Activated CD4-positive, alpha-beta memory T cell treated with anti-CD3 and anti-CD28 coated beads for 36 hours (primary cell): ENCODE measurements around the gene STAB1. TPM values are rescaled to one million over a fixed set of nuclear protein-coding genes. Genes with fewer than 3 reads are reported as not detected.

Experiments used
- CTCF ChIA-PET: fragments of 350-600 bp; sonication (Branson Sonifier 250); formaldehyde crosslinking; loops from one replicate; lab custom pipeline; 2021; ENCODE audit warnings: antibody characterized with exemption, inconsistent platforms; lab: Charles Lee
- POLR2A ChIA-PET: fragments of 350-600 bp; sonication (Branson Sonifier 250); formaldehyde crosslinking; loops from one replicate; lab custom pipeline; 2021; ENCODE audit warnings: antibody characterized with exemption; lab: Charles Lee
- DNase-seq: peaks from one replicate; pipeline ENCODE4 v3.0.0-alpha.2; 2020
- H3K27ac Mint-ChIP-seq: one replicate; pipeline ENCODE4 v1.8.0; 2021; ENCODE audit warnings: mixed read lengths
- H3K27me3 Mint-ChIP-seq: one replicate; pipeline ENCODE4 v1.8.0; 2021; ENCODE audit warnings: mixed read lengths
- H3K36me3 Mint-ChIP-seq: one replicate; pipeline ENCODE4 v1.8.0; 2021; ENCODE audit warnings: mixed read lengths
- H3K4me1 Mint-ChIP-seq: one replicate; pipeline ENCODE4 v1.8.0; 2021; ENCODE audit warnings: low read depth, mixed read lengths
- H3K4me3 Mint-ChIP-seq: one replicate; pipeline ENCODE4 v1.8.0; 2021; ENCODE audit warnings: mild to moderate bottlenecking, mixed read lengths
- H3K9me3 Mint-ChIP-seq: one replicate; pipeline ENCODE4 v1.8.0; 2021; ENCODE audit warnings: mixed read lengths
- intact Hi-C: fragments of 100-400 bp; cut with micrococcal nuclease; formaldehyde crosslinking; loops from one replicate; pipeline ENCODE4 v1.15.1; 2023
- total RNA-seq, 2 experiments: library from RNA; stranded (reverse); gene quantifications; one replicate each; pipeline ENCODE4 v1.2.3, GENCODE V29; 2021

The STAB1 gene
- total RNA-seq, 2 experiments from 2014 or later, result 0.14 TPM; not detected in 1

GRCh38 chr3:52561028-52561747 is 66.0 kb downstream of the STAB1 start:
- peaks cover 41% of the 10 kb centered on the region for H3K36me3 Mint-ChIP-seq

GRCh38 chr3:52563984-52564383 is 68.8 kb downstream of the STAB1 start:
- no peak overlapping the region for H3K27ac Mint-ChIP-seq
- H3K27me3 Mint-ChIP-seq, result no peaks in the 10 kb centered on the region
- ChIA-PET POLR2A (no interaction called here), CTCF (no interaction called here)
- DNase-seq, result no peak
- no peaks in the 10 kb centered on the region for H3K4me1 Mint-ChIP-seq
- no peak overlapping the region for H3K4me3 Mint-ChIP-seq
- H3K36me3 Mint-ChIP-seq, result peaks cover 36% of the 10 kb centered on the region
- intact Hi-C loops, result no loop called here
- no peaks in the 10 kb centered on the region for H3K9me3 Mint-ChIP-seq

More at GRCh38 chr3:52561028-52561747, 66.0 kb downstream of the STAB1 start:
- intact Hi-C loops, result no loop called here
- H3K4me1 Mint-ChIP-seq, result no peaks in the 10 kb centered on the region
- ChIA-PET CTCF (no interaction called here), POLR2A (interaction anchor here (0.7 kb wide), 1 partner anchor 46 kb away, joined by 3 read pairs; no protein-coding TSS in a partner anchor)
- H3K27me3 Mint-ChIP-seq, result no peaks in the 10 kb centered on the region
- H3K27ac Mint-ChIP-seq, result no peak overlapping the region
- DNase-seq, result no peak
- no peaks in the 10 kb centered on the region for H3K9me3 Mint-ChIP-seq
- H3K4me3 Mint-ChIP-seq, result no peak overlapping the region

GRCh38 chr3:52568069-52568468 is 72.9 kb downstream of the STAB1 start:
- Mint-ChIP-seq H3K36me3 (peaks cover 16% of the 10 kb centered on the region), H3K4me3 (no peak overlapping the region), H3K27me3 (no peaks in the 10 kb centered on the region), H3K9me3 (no peaks in the 10 kb centered on the region), H3K4me1 (no peaks in the 10 kb centered on the region), H3K27ac (no peak overlapping the region)
- POLR2A ChIA-PET, result interaction anchor here (0.5 kb wide), 1 partner anchor 116 kb away, joined by 5 read pairs; no protein-coding TSS in a partner anchor
- no peak for DNase-seq
- intact Hi-C loops, result no loop called here
- CTCF ChIA-PET, result no interaction called here

GRCh38 chr3:52570076-52570475 is 74.9 kb downstream of the STAB1 start:
- Mint-ChIP-seq H3K27me3 (no peaks in the 10 kb centered on the region), H3K4me3 (no peak overlapping the region), H3K9me3 (no peaks in the 10 kb centered on the region), H3K27ac (no peak overlapping the region), H3K36me3 (peaks cover 16% of the 10 kb centered on the region), H3K4me1 (no peaks in the 10 kb centered on the region)
- DNase-seq, result no peak
- intact Hi-C loops, result no loop called here
- CTCF ChIA-PET, result no interaction called here
- POLR2A ChIA-PET, result no interaction called here

GRCh38 chr3:52572221-52572620 is 77.1 kb downstream of the STAB1 start:
- peaks cover 21% of the 10 kb centered on the region for H3K36me3 Mint-ChIP-seq
- intact Hi-C loops, result no loop called here
- ChIA-PET POLR2A (no interaction called here), CTCF (interaction anchor here (0.6 kb wide), 1 partner anchor 624 kb away, joined by 3 read pairs; no protein-coding TSS in a partner anchor)
- no peaks in the 10 kb centered on the region for H3K27me3 Mint-ChIP-seq
- no peaks in the 10 kb centered on the region for H3K9me3 Mint-ChIP-seq
- no peak overlapping the region for H3K27ac Mint-ChIP-seq
- DNase-seq, result no peak
- no peak overlapping the region for H3K4me3 Mint-ChIP-seq
- no peaks in the 10 kb centered on the region for H3K4me1 Mint-ChIP-seq

Other genes starting within 250 kb of the STAB1 start
- gene PPM1M, start 249.6 kb upstream of the STAB1 start, total RNA-seq, result 100 to 1,000 TPM; 111 TPM
- 100 to 1,000 TPM; 110 to 111 TPM for gene WDR82, start 216.7 kb upstream of the STAB1 start, total RNA-seq
- 10 to 100 TPM; 21.9 to 23.1 TPM for gene GLYCTK, start 207.5 kb upstream of the STAB1 start, total RNA-seq
- 10 to 100 TPM; 13.2 to 13.5 TPM for gene DNAH1, start 179.0 kb upstream of the STAB1 start, total RNA-seq
- gene BAP1, start 85.3 kb upstream of the STAB1 start, total RNA-seq, result 10 to 100 TPM; 92.8 to 99.8 TPM
- gene PHF7, start 84.7 kb upstream of the STAB1 start, total RNA-seq, result 10 to 100 TPM; 19.7 to 20.5 TPM
- gene SEMA3G, start 50.2 kb upstream of the STAB1 start, total RNA-seq, result under 1 TPM; 0.10 to 0.14 TPM
- gene TNNC1, start 41.3 kb upstream of the STAB1 start, total RNA-seq, result 1 to 10 TPM; 3.0 to 4.7 TPM
- gene NISCH, start 39.7 kb upstream of the STAB1 start, total RNA-seq, result 10 to 100 TPM; 50.8 to 60.2 TPM
- gene NT5DC2, start 38.5 kb downstream of the STAB1 start, total RNA-seq, result 10 to 100 TPM; 46.9 to 49.5 TPM
- 10 to 100 TPM; 12.9 to 13.3 TPM for gene UQCC5, start 41.3 kb downstream of the STAB1 start, total RNA-seq
- gene PBRM1, start 190.6 kb downstream of the STAB1 start, total RNA-seq, result 10 to 100 TPM; 52.3 to 59.2 TPM
- gene GNL3, start 190.7 kb downstream of the STAB1 start, total RNA-seq, result 100 to 1,000 TPM; 167 to 172 TPM
- gene GLT8D1, start 210.5 kb downstream of the STAB1 start, total RNA-seq, result 10 to 100 TPM; 34.1 to 36.9 TPM
- gene SPCS1, start 210.8 kb downstream of the STAB1 start, total RNA-seq, result 100 to 1,000 TPM; 132 TPM